RWPE2 (cell line): Measurements from ENCODE around the gene ANKRD13C.
"Not testable (repeated sequence)": the region's sequence is repeated elsewhere in the genome, so short reads cannot be mapped to it uniquely, and the experiment has no call there.

Source experiments
- ATAC-seq: fragments of 200-7000 bp; cut with Tn5 transposase; 3 replicates; pipeline ENCODE4 v1.9.1; 2021; ENCODE audit warnings: low read depth
- DNase-seq: peaks from one replicate; pipeline ENCODE4 v3.0.0-alpha.2; 2020; ENCODE audit warnings: low spot score
- H3K27ac ChIP-seq: fragments of 450-650 bp; 2 replicates; pipeline ENCODE4 v1.5.1; 2017; ENCODE audit warnings: mild to moderate bottlenecking; ENCODE audit not compliant: poor library complexity, severe bottlenecking
- H3K27me3 ChIP-seq: fragments of 250-450 bp; sonication (Bioruptor Pico); 2 replicates; pipeline ENCODE4 v1.5.1; 2021; ENCODE audit warnings: mild to moderate bottlenecking, moderate library complexity; ENCODE audit not compliant: insufficient read depth, poor library complexity, severe bottlenecking
- H3K36me3 ChIP-seq: fragments of 250-450 bp; sonication (Bioruptor Pico); 2 replicates; pipeline ENCODE4 v1.5.1; 2020; ENCODE audit warnings: low read depth, mild to moderate bottlenecking, moderate library complexity
- H3K4me1 ChIP-seq: fragments of 250-450 bp; sonication (Bioruptor Pico); 2 replicates; pipeline ENCODE4 v1.5.1; 2021; ENCODE audit warnings: mild to moderate bottlenecking, moderate library complexity; ENCODE audit not compliant: insufficient read depth, poor library complexity, severe bottlenecking
- H3K4me3 ChIP-seq: fragments of 250-450 bp; sonication (Bioruptor Pico); 2 replicates; pipeline ENCODE4 v1.5.1; 2021; ENCODE audit warnings: mild to moderate bottlenecking, moderate library complexity; ENCODE audit not compliant: severe bottlenecking
- H3K9me3 ChIP-seq: fragments of 250-450 bp; sonication (Bioruptor Pico); 2 replicates; pipeline ENCODE4 v1.5.1; 2021; ENCODE audit warnings: mild to moderate bottlenecking, moderate library complexity; ENCODE audit not compliant: severe bottlenecking
- CTCF ChIP-seq: fragments of 450-650 bp; IDR thresholded peaks from one replicate; pipeline ENCODE4 v1.5.1; 2017; ENCODE audit warnings: mild to moderate bottlenecking, moderate library complexity; ENCODE audit not compliant: poor library complexity, severe bottlenecking

Gene ANKRD13C

GRCh38 chr1:70353044-70353443 lies 1.5 kb downstream of the ANKRD13C start:
- no peak for TF ChIP-seq CTCF
- peak overlapping the region; percentile 65 for H3K27ac ChIP-seq
- ATAC-seq (no peak), DNase-seq (no peak)
- no peaks in the 10 kb centered on the region for H3K27me3 ChIP-seq
- peaks cover 33% of the 10 kb centered on the region for H3K36me3 ChIP-seq
- H3K4me1 ChIP-seq, result peaks cover 16% of the 10 kb centered on the region
- H3K9me3 ChIP-seq, result no peaks in the 10 kb centered on the region
- H3K4me3 ChIP-seq, result peak overlapping the region; percentile 95

GRCh38 chr1:70349799-70350198 lies 4.7 kb downstream of the ANKRD13C start:
- not testable (repeated sequence) for ATAC-seq, DNase-seq, H3K4me3 ChIP-seq, H3K27ac ChIP-seq, H3K27me3 ChIP-seq, H3K9me3 ChIP-seq
- peaks cover 35% of the 10 kb centered on the region for H3K36me3 ChIP-seq
- H3K4me1 ChIP-seq, result peaks cover 13% of the 10 kb centered on the region

GRCh38 chr1:70348399-70349165 lies 5.9 kb downstream of the ANKRD13C start:
- DNase-seq (no peak), ATAC-seq (no peak)
- peaks cover 40% of the 10 kb centered on the region for H3K36me3 ChIP-seq
- H3K4me3 ChIP-seq, result no peak overlapping the region
- no peak for TF ChIP-seq CTCF
- no peak overlapping the region for H3K27ac ChIP-seq
- H3K9me3 ChIP-seq, result no peaks in the 10 kb centered on the region
- no peaks in the 10 kb centered on the region for H3K27me3 ChIP-seq
- peaks cover 13% of the 10 kb centered on the region for H3K4me1 ChIP-seq

- not testable (repeated sequence) for H3K27me3 ChIP-seq, H3K4me1 ChIP-seq, H3K4me3 ChIP-seq, H3K27ac ChIP-seq, H3K36me3 ChIP-seq, H3K9me3 ChIP-seq, DNase-seq, ATAC-seq
Observed at GRCh38 chr1:70339644-70340043, 14.9 kb downstream of the ANKRD13C start.

- Histone ChIP-seq H3K4me3 (no peak overlapping the region), H3K36me3 (peaks cover 15% of the 10 kb centered on the region; the same call in 1 of the 2 replicates), H3K4me1 (peaks cover 13% of the 10 kb centered on the region), H3K9me3 (no peaks in the 10 kb centered on the region), H3K27ac (no peak overlapping the region), H3K27me3 (no peaks in the 10 kb centered on the region)
- TF ChIP-seq CTCF, result no peak
- ATAC-seq (no peak), DNase-seq (no peak)
Observed at GRCh38 chr1:70336050-70336449, 18.5 kb downstream of the ANKRD13C start.

- ATAC-seq, result no peak
- H3K36me3 ChIP-seq, result peaks cover 15% of the 10 kb centered on the region; the same call in 1 of the 2 replicates
- DNase-seq, result no peak
- H3K9me3 ChIP-seq, result no peaks in the 10 kb centered on the region
- H3K27ac ChIP-seq, result no peak overlapping the region
- no peaks in the 10 kb centered on the region for H3K27me3 ChIP-seq
- H3K4me1 ChIP-seq, result peaks cover 13% of the 10 kb centered on the region
- no peak overlapping the region for H3K4me3 ChIP-seq
- TF ChIP-seq CTCF, result no peak
Observed at GRCh38 chr1:70334436-70334835, 20.1 kb downstream of the ANKRD13C start.
